Measurements from ENCODE around the gene PRKN.

PRKN gene

GRCh38 chr6:162029873-162030576 is 697.5 kb downstream of the PRKN start:
- Histone ChIP-seq H3K4me3 (ENCODE audit: low read length) (no peak overlapping the region), H3K4me1 (ENCODE audit: control insufficient read depth, insufficient read depth, low read length) (no peaks in the 10 kb centered on the region), H3K27me3 (ENCODE audit: control insufficient read depth, insufficient read depth, low read length) (no peaks in the 10 kb centered on the region)

GRCh38 chr6:162026843-162027242 is 700.7 kb downstream of the PRKN start:
- Histone ChIP-seq H3K27me3 (ENCODE audit: control insufficient read depth, insufficient read depth, low read length) (no peaks in the 10 kb centered on the region), H3K27ac (ENCODE audit: low read depth, low read length) (no peak overlapping the region), H3K4me1 (ENCODE audit: control insufficient read depth, insufficient read depth, low read length) (no peaks in the 10 kb centered on the region), H3K9ac (ENCODE audit: low read length) (no peak overlapping the region), H3K36me3 (ENCODE audit: control insufficient read depth, insufficient read depth, low read length) (no peaks in the 10 kb centered on the region), H3K4me3 (ENCODE audit: low read length) (no peak overlapping the region)

More at GRCh38 chr6:162029873-162030576, 697.5 kb downstream of the PRKN start:
- H3K36me3 ChIP-seq (ENCODE audit: control insufficient read depth, insufficient read depth, low read length), result no peaks in the 10 kb centered on the region
- H3K27ac ChIP-seq (ENCODE audit: low read depth, low read length), result no peak overlapping the region
- no peak overlapping the region for H3K9ac ChIP-seq (ENCODE audit: low read length)

- no peak overlapping the region for H3K9ac ChIP-seq (ENCODE audit: low read length)
- H3K27me3 ChIP-seq (ENCODE audit: control insufficient read depth, insufficient read depth, low read length), result no peaks in the 10 kb centered on the region
- no peaks in the 10 kb centered on the region for H3K36me3 ChIP-seq (ENCODE audit: control insufficient read depth, insufficient read depth, low read length)
- no peak overlapping the region for H3K4me3 ChIP-seq (ENCODE audit: low read length)
- no peak overlapping the region for H3K27ac ChIP-seq (ENCODE audit: low read depth, low read length)
- no peaks in the 10 kb centered on the region for H3K4me1 ChIP-seq (ENCODE audit: control insufficient read depth, insufficient read depth, low read length)
Measured at GRCh38 chr6:162026031-162026430, 701.5 kb downstream of the PRKN start.

GRCh38 chr6:162019349-162019748 is 708.2 kb downstream of the PRKN start:
- Histone ChIP-seq H3K9ac (ENCODE audit: low read length) (no peak overlapping the region), H3K27me3 (ENCODE audit: control insufficient read depth, insufficient read depth, low read length) (no peaks in the 10 kb centered on the region), H3K27ac (ENCODE audit: low read depth, low read length) (no peak overlapping the region), H3K36me3 (ENCODE audit: control insufficient read depth, insufficient read depth, low read length) (no peaks in the 10 kb centered on the region), H3K4me3 (ENCODE audit: low read length) (no peak overlapping the region), H3K4me1 (ENCODE audit: control insufficient read depth, insufficient read depth, low read length) (no peaks in the 10 kb centered on the region)

GRCh38 chr6:162017536-162017935 is 710.0 kb downstream of the PRKN start:
- no peak overlapping the region for H3K27ac ChIP-seq (ENCODE audit: low read depth, low read length)
- H3K4me3 ChIP-seq (ENCODE audit: low read length), result no peak overlapping the region
- H3K9ac ChIP-seq (ENCODE audit: low read length), result no peak overlapping the region
- H3K27me3 ChIP-seq (ENCODE audit: control insufficient read depth, insufficient read depth, low read length), result no peaks in the 10 kb centered on the region
- H3K36me3 ChIP-seq (ENCODE audit: control insufficient read depth, insufficient read depth, low read length), result no peaks in the 10 kb centered on the region
- H3K4me1 ChIP-seq (ENCODE audit: control insufficient read depth, insufficient read depth, low read length), result no peaks in the 10 kb centered on the region

- no peak overlapping the region for H3K4me3 ChIP-seq (ENCODE audit: low read length)
- no peaks in the 10 kb centered on the region for H3K36me3 ChIP-seq (ENCODE audit: control insufficient read depth, insufficient read depth, low read length)
- H3K4me1 ChIP-seq (ENCODE audit: control insufficient read depth, insufficient read depth, low read length), result no peaks in the 10 kb centered on the region
- no peaks in the 10 kb centered on the region for H3K27me3 ChIP-seq (ENCODE audit: control insufficient read depth, insufficient read depth, low read length)
- H3K9ac ChIP-seq (ENCODE audit: low read length), result no peak overlapping the region
- no peak overlapping the region for H3K27ac ChIP-seq (ENCODE audit: low read depth, low read length)
Measured at GRCh38 chr6:162014069-162014811, 713.3 kb downstream of the PRKN start.

GRCh38 chr6:162005372-162005771 is 722.2 kb downstream of the PRKN start:
- no peaks in the 10 kb centered on the region for H3K36me3 ChIP-seq (ENCODE audit: control insufficient read depth, insufficient read depth, low read length)
- H3K27ac ChIP-seq (ENCODE audit: low read depth, low read length), result no peak overlapping the region
- no peak overlapping the region for H3K9ac ChIP-seq (ENCODE audit: low read length)
- H3K27me3 ChIP-seq (ENCODE audit: control insufficient read depth, insufficient read depth, low read length), result no peaks in the 10 kb centered on the region
- no peaks in the 10 kb centered on the region for H3K4me1 ChIP-seq (ENCODE audit: control insufficient read depth, insufficient read depth, low read length)
- H3K4me3 ChIP-seq (ENCODE audit: low read length), result no peak overlapping the region

- H3K27me3 ChIP-seq (ENCODE audit: control insufficient read depth, insufficient read depth, low read length), result no peaks in the 10 kb centered on the region
- H3K4me3 ChIP-seq (ENCODE audit: low read length), result no peak overlapping the region
- no peak overlapping the region for H3K9ac ChIP-seq (ENCODE audit: low read length)
- no peaks in the 10 kb centered on the region for H3K36me3 ChIP-seq (ENCODE audit: control insufficient read depth, insufficient read depth, low read length)
- no peak overlapping the region for H3K27ac ChIP-seq (ENCODE audit: low read depth, low read length)
- no peaks in the 10 kb centered on the region for H3K4me1 ChIP-seq (ENCODE audit: control insufficient read depth, insufficient read depth, low read length)
Measured at GRCh38 chr6:161996783-161997182, 730.8 kb downstream of the PRKN start.

- H3K4me3 ChIP-seq (ENCODE audit: low read length), result no peak overlapping the region
- H3K4me1 ChIP-seq (ENCODE audit: control insufficient read depth, insufficient read depth, low read length), result no peaks in the 10 kb centered on the region
- no peaks in the 10 kb centered on the region for H3K36me3 ChIP-seq (ENCODE audit: control insufficient read depth, insufficient read depth, low read length)
Measured at GRCh38 chr6:161985876-161986423, 741.6 kb downstream of the PRKN start.

GRCh38 chr6:161984713-161985112 is 742.9 kb downstream of the PRKN start:
- no peak overlapping the region for H3K4me3 ChIP-seq (ENCODE audit: low read length)
- H3K36me3 ChIP-seq (ENCODE audit: control insufficient read depth, insufficient read depth, low read length), result no peaks in the 10 kb centered on the region
- no peaks in the 10 kb centered on the region for H3K4me1 ChIP-seq (ENCODE audit: control insufficient read depth, insufficient read depth, low read length)
- no peak overlapping the region for H3K9ac ChIP-seq (ENCODE audit: low read length)
- H3K27ac ChIP-seq (ENCODE audit: low read depth, low read length), result no peak overlapping the region
- no peaks in the 10 kb centered on the region for H3K27me3 ChIP-seq (ENCODE audit: control insufficient read depth, insufficient read depth, low read length)

More at GRCh38 chr6:161985876-161986423, 741.6 kb downstream of the PRKN start:
- Histone ChIP-seq H3K27me3 (ENCODE audit: control insufficient read depth, insufficient read depth, low read length) (no peaks in the 10 kb centered on the region), H3K27ac (ENCODE audit: low read depth, low read length) (no peak overlapping the region), H3K9ac (ENCODE audit: low read length) (no peak overlapping the region)

- Histone ChIP-seq H3K36me3 (ENCODE audit: control insufficient read depth, insufficient read depth, low read length) (no peaks in the 10 kb centered on the region), H3K9ac (ENCODE audit: low read length) (no peak overlapping the region), H3K27ac (ENCODE audit: low read depth, low read length) (no peak overlapping the region), H3K27me3 (ENCODE audit: control insufficient read depth, insufficient read depth, low read length) (no peaks in the 10 kb centered on the region), H3K4me3 (ENCODE audit: low read length) (no peak overlapping the region), H3K4me1 (ENCODE audit: control insufficient read depth, insufficient read depth, low read length) (no peaks in the 10 kb centered on the region)
Measured at GRCh38 chr6:161976553-161976952, 751.0 kb downstream of the PRKN start.

GRCh38 chr6:161973064-161973463 is 754.5 kb downstream of the PRKN start:
- Histone ChIP-seq H3K9ac (ENCODE audit: low read length) (no peak overlapping the region), H3K4me3 (ENCODE audit: low read length) (no peak overlapping the region), H3K36me3 (ENCODE audit: control insufficient read depth, insufficient read depth, low read length) (no peaks in the 10 kb centered on the region), H3K4me1 (ENCODE audit: control insufficient read depth, insufficient read depth, low read length) (no peaks in the 10 kb centered on the region), H3K27ac (ENCODE audit: low read depth, low read length) (no peak overlapping the region), H3K27me3 (ENCODE audit: control insufficient read depth, insufficient read depth, low read length) (no peaks in the 10 kb centered on the region)
